HUES64 (cell line): ENCODE measurements around the gene PRR5L.

ENCODE experiments used
- H3K27ac ChIP-seq: 2 replicates; pipeline ENCODE4 v1.7.0; 2013; ENCODE audit warnings: low read depth, low read length, inconsistent platforms
- H3K27me3 ChIP-seq: 2 replicates; pipeline ENCODE4 v1.6.1; 2013; ENCODE audit warnings: mild to moderate bottlenecking, low read length; ENCODE audit not compliant: insufficient read depth
- H3K36me3 ChIP-seq: 2 replicates; pipeline ENCODE4 v1.6.1; 2013; ENCODE audit warnings: mild to moderate bottlenecking, low read length; ENCODE audit not compliant: insufficient read depth
- H3K4me1 ChIP-seq: 2 replicates; pipeline ENCODE4 v1.6.1; 2013; ENCODE audit warnings: mild to moderate bottlenecking, low read length, moderate library complexity; ENCODE audit not compliant: insufficient read depth
- H3K4me3 ChIP-seq: 2 replicates; pipeline ENCODE4 v1.5.1; 2013; ENCODE audit warnings: mild to moderate bottlenecking, low read length, moderate library complexity
- H3K9ac ChIP-seq: 2 replicates; pipeline ENCODE4 v1.6.1; 2013; ENCODE audit warnings: mild to moderate bottlenecking, low read depth, low read length
- H3K9me3 ChIP-seq: 2 replicates; pipeline ENCODE4 v1.6.1; 2013; ENCODE audit warnings: low read depth, low read length; ENCODE audit not compliant: insufficient read depth
- WGBS: fragments of 150-250, 120-280 bp; methylation state at CpG from one replicate; pipeline ENCODE4 v1.1.7; 2013; ENCODE audit warnings: missing lambda C conversion rate; 5-methylcytosine and 5-hydroxymethylcytosine counted together

Gene PRR5L

GRCh38 chr11:36380296-36381014 is 84.4 kb downstream of the PRR5L start:
- Histone ChIP-seq H3K9me3 (no peaks in the 10 kb centered on the region), H3K4me1 (peaks cover 8% of the 10 kb centered on the region), H3K9ac (no peak overlapping the region), H3K36me3 (peaks cover 4% of the 10 kb centered on the region; the same call in 1 of the 2 replicates), H3K27ac (no peak overlapping the region), H3K4me3 (no peak overlapping the region), H3K27me3 (peaks cover 26% of the 10 kb centered on the region)
- WGBS: 87% methylated on average over 7 of the region's 9 CpGs

GRCh38 chr11:36381015-36381360 is 84.9 kb downstream of the PRR5L start:
- H3K9ac ChIP-seq: no peak overlapping the region
- H3K4me1 ChIP-seq: peaks cover 5% of the 10 kb centered on the region
- H3K27ac ChIP-seq: no peak overlapping the region
- H3K36me3 ChIP-seq: peaks cover 4% of the 10 kb centered on the region; the same call in 1 of the 2 replicates
- H3K27me3 ChIP-seq: peaks cover 23% of the 10 kb centered on the region
- WGBS: 95% methylated on average over 4 of the region's 4 CpGs
- no peak overlapping the region for H3K4me3 ChIP-seq
- H3K9me3 ChIP-seq: no peaks in the 10 kb centered on the region

- Histone ChIP-seq H3K27me3 (peaks cover 5% of the 10 kb centered on the region), H3K4me3 (no peak overlapping the region), H3K36me3 (peaks cover 4% of the 10 kb centered on the region; the same call in 1 of the 2 replicates), H3K27ac (no peak overlapping the region), H3K9me3 (no peaks in the 10 kb centered on the region), H3K9ac (no peak overlapping the region), H3K4me1 (no peaks in the 10 kb centered on the region)
- 90% methylated on average over 1 of the region's 1 CpG for WGBS
Observed at GRCh38 chr11:36383195-36383594, 87.1 kb downstream of the PRR5L start.

GRCh38 chr11:36385121-36385970 is 89.3 kb downstream of the PRR5L start:
- no peaks in the 10 kb centered on the region for H3K9me3 ChIP-seq
- no peaks in the 10 kb centered on the region for H3K4me1 ChIP-seq
- 92% methylated on average over 9 of the region's 9 CpGs for WGBS
- no peak overlapping the region for H3K4me3 ChIP-seq
- H3K27me3 ChIP-seq: no peaks in the 10 kb centered on the region
- H3K27ac ChIP-seq: no peak overlapping the region
- no peak overlapping the region for H3K9ac ChIP-seq
- H3K36me3 ChIP-seq: peaks cover 4% of the 10 kb centered on the region; the same call in 1 of the 2 replicates

- H3K9ac ChIP-seq: no peak overlapping the region
- no peaks in the 10 kb centered on the region for H3K9me3 ChIP-seq
- no peak overlapping the region for H3K4me3 ChIP-seq
- no peaks in the 10 kb centered on the region for H3K4me1 ChIP-seq
- peaks cover 4% of the 10 kb centered on the region; the same call in 1 of the 2 replicates for H3K36me3 ChIP-seq
- H3K27ac ChIP-seq: no peak overlapping the region
- H3K27me3 ChIP-seq: no peaks in the 10 kb centered on the region
- WGBS: 81% methylated on average over 3 of the region's 3 CpGs
Observed at GRCh38 chr11:36386411-36386810, 90.3 kb downstream of the PRR5L start.

GRCh38 chr11:36388071-36388470 is 92.0 kb downstream of the PRR5L start:
- Histone ChIP-seq H3K9ac (no peak overlapping the region), H3K27ac (no peak overlapping the region), H3K4me3 (no peak overlapping the region), H3K27me3 (no peaks in the 10 kb centered on the region), H3K9me3 (no peaks in the 10 kb centered on the region), H3K36me3 (no peaks in the 10 kb centered on the region), H3K4me1 (no peaks in the 10 kb centered on the region)
- WGBS: 92% methylated on average over 2 of the region's 2 CpGs

- Histone ChIP-seq H3K27me3 (no peaks in the 10 kb centered on the region), H3K36me3 (no peaks in the 10 kb centered on the region; the same call in 1 of the 2 replicates), H3K27ac (no peak overlapping the region), H3K4me1 (no peaks in the 10 kb centered on the region), H3K9me3 (no peaks in the 10 kb centered on the region), H3K9ac (no peak overlapping the region), H3K4me3 (no peak overlapping the region)
- 98% methylated on average over 7 of the region's 7 CpGs for WGBS
Observed at GRCh38 chr11:36388951-36389350, 92.9 kb downstream of the PRR5L start.

- Histone ChIP-seq H3K4me3 (no peak overlapping the region), H3K36me3 (no peaks in the 10 kb centered on the region; the same call in 1 of the 2 replicates)
- 94% methylated on average over 4 of the region's 4 CpGs for WGBS
Observed at GRCh38 chr11:36389811-36390210, 93.7 kb downstream of the PRR5L start.

GRCh38 chr11:36390963-36391471 is 94.9 kb downstream of the PRR5L start:
- H3K4me3 ChIP-seq: no peak overlapping the region
- H3K27ac ChIP-seq: no peak overlapping the region
- H3K9me3 ChIP-seq: no peaks in the 10 kb centered on the region
- no peak overlapping the region for H3K9ac ChIP-seq
- H3K4me1 ChIP-seq: no peaks in the 10 kb centered on the region
- 60% methylated on average over 3 of the region's 4 CpGs for WGBS
- H3K36me3 ChIP-seq: peaks cover under 1% of the 10 kb centered on the region; the same call in 1 of the 2 replicates
- H3K27me3 ChIP-seq: no peaks in the 10 kb centered on the region

More at GRCh38 chr11:36389811-36390210, 93.7 kb downstream of the PRR5L start:
- Histone ChIP-seq H3K4me1 (no peaks in the 10 kb centered on the region), H3K9ac (no peak overlapping the region), H3K27me3 (no peaks in the 10 kb centered on the region), H3K27ac (no peak overlapping the region), H3K9me3 (no peaks in the 10 kb centered on the region)

GRCh38 chr11:36392196-36392595 is 96.1 kb downstream of the PRR5L start:
- peaks cover 8% of the 10 kb centered on the region; the same call in 1 of the 2 replicates for H3K36me3 ChIP-seq
- no peak overlapping the region for H3K9ac ChIP-seq
- no peak overlapping the region for H3K27ac ChIP-seq
- H3K27me3 ChIP-seq: no peaks in the 10 kb centered on the region
- no peaks in the 10 kb centered on the region for H3K9me3 ChIP-seq
- WGBS: 100% methylated on average over 1 of the region's 2 CpGs
- no peaks in the 10 kb centered on the region for H3K4me1 ChIP-seq
- no peak overlapping the region for H3K4me3 ChIP-seq

- Histone ChIP-seq H3K27ac (no peak overlapping the region), H3K9ac (no peak overlapping the region), H3K4me3 (no peak overlapping the region), H3K36me3 (peaks cover 13% of the 10 kb centered on the region), H3K27me3 (no peaks in the 10 kb centered on the region), H3K4me1 (no peaks in the 10 kb centered on the region), H3K9me3 (no peaks in the 10 kb centered on the region)
- 94% methylated on average over 2 of the region's 2 CpGs for WGBS
Observed at GRCh38 chr11:36394056-36394455, 98.0 kb downstream of the PRR5L start.
